ENCODE measurements around the gene SLU7.
A peak's percentile ranks its signal among the peaks of the same experiment; 100 is the strongest.
"Not testable (repeated sequence)": the region's sequence is repeated elsewhere in the genome, so short reads cannot be mapped to it uniquely, and the experiment has no call there.

Gene SLU7

DNA sequence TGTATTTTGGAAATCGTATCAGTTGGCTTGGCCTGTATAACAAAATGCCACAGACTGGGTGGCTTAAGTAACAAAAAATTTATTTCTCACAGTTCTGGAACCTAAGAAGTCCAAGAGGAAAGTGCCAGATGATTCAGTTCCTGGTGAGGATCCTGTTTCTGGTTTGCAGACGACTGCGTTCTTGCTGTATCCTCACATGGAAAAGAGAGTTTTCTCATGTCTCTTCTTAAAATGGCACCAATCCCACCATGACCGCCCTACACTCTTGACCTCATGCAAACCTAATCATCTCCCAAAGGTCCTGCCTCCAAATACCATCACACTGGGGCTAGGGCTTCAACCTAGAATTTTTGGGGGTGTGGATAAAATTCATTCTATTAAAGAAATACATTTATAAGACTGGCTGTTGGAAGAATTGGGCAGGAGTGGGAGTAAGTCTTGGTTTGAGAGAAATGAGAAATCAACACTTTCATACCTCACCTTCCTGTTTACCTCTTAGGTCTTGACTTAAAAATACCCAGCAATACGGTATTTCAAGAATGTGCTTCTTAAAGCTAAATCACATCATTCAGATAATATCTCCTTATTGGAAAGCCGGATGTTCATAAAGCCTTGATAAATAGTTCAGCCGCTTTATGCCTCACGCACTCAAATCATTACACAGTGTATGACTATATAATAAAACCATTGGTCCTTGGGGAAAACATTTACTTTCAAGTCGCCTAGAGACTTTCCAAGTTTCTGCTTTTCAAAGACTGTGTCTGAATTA lies 31.5 kb upstream of the SLU7 start:
- no peak for DNase-seq

DNA sequence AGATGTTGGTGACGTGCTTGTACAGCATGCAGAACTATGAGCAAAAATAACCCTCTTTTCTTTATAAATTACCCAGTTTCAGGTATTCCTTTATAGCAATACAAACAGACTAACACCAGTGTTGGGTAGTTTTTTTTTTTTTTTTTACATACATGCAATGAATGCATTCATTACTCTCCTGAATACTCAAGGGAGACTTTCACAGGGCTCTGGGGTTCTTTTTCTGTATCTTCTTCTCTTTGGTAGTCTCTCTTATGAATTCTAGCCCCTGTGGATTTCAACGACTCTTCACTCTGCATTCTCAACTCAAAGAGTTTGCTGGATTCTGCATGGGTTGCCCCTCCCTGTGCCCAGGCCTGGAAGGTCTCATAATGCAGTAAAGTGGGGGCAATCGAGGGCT lies 30.6 kb upstream of the SLU7 start:
- DNase-seq: no peak

DNA sequence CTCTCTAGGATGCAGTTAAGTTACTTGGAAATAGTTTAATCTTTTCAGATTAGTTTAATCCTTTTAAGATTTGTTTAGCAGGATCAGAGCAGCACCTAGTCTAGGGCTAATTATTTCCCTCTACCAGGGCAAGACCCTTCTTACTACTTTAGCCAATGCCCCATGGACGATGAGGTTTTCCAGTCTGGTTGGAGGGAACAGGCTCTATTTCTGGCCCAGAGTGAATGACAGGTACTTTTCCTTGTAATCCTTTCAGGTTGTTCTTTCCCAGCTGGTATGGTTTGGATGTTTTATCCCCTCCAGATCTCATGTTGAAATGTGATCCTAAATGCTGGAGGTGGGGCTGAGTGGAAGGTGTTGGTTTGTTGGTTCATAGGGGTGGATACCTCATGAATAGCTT lies 30.0 kb upstream of the SLU7 start:
- no peak for DNase-seq

DNA sequence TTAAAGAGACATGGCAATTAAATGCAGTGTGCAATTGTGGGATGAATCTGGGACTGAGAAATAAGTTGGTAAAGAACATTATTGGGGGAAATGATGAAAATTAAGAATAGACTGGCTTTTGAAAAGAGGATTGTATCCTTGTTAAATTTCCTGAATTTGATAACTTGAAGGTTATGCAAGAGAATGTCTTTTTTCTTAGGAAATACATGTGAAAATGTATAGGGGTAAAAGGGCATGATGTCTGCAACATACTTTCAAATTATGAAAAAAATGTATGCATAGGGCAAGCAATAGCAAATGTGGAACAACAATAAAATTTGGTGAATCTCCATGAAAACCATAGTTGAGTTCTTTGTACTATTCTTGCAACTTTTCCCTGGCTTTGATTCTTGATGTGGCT lies 26.9 kb upstream of the SLU7 start:
- no peak for DNase-seq

DNA sequence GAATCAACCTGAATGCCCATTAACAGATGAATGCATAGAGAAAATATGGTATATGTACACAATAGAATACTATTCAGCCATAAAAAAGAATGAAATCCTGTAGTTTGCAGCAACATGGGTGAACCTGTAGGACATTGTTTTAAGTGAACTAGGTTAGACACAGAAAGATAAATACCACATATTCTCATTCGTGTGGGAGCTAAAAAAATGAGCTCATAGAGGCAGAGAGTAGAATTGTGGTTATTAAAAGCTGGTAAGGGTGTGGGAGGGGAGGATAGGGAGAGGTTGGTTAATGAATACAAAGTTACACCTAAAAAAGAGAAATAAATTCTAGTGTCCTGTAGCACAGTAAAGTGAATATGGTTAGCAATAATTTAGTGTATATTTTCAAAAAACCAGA lies 26.3 kb upstream of the SLU7 start:
- no peak for DNase-seq

DNA sequence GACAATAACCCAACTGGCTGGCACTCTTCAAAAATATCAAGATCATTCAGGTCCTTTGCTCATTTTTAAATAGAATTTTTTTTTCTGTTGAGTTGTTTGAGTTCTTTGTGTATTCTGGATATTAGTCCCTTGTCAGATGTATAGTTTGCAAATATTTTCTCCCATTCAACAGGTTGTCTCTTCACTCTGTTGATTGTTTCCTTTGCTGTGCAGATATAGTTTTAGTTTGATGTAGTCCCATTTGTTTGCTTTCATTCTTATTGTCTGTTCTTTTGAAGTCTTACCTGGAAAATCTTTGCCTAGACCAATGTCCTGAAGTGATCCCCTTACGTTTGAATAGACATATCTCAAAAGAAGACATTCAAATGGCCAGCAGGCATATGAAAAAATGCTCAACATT lies 25.5 kb upstream of the SLU7 start:
- DNase-seq: no peak

DNA sequence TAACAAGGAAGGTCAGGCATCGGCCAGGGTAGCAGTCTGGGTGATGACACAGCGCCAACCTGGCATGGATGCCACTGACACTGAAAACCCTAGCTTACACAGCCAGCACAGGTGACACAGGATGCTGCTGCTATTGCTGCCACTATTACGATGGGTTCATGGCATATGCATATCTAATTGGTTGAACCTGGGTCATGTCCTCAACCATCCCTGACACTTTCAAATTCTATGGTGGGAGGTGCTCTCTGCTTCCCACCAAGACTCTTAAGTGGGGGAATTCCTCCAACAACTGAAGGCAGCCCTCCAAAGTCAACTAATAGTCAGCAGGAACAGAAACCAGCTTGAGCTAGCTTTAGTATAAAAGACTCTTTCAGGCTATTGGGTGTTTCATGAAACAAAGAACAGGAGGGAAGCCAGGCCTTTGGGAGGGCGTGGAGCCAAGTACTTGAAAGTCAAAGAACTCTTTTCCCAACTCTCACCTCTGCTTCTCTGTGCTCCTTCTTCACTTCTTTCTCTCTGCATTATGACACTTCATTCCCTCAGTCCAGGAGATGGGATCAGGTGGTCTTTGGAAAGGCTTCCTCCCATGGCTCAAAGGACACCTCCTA lies 24.0 kb upstream of the SLU7 start:
- no peak for DNase-seq

DNA sequence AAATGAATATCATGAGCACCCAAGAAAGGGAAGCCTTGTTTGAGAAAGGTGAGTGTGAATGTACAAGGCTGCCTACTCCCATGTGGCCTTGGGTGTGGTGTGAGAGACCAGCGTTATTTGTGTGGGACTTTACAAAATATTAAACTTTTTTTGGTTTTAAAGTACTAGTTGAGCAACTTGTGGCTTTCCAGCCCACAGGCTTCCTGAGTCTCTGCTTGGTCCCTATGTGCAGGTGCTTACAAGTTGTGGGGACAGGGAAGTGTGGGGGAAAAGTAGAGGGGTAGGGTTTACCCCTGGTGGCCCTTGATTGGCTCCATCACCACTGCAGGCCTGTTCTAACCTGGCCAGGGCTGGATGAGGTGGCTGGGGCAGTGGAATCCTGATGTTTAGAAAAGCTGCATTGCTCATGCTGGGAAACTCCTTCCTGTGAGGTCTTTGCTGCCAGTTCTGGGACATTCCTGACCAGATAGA lies 22.5 kb upstream of the SLU7 start:
- no peak for DNase-seq

DNA sequence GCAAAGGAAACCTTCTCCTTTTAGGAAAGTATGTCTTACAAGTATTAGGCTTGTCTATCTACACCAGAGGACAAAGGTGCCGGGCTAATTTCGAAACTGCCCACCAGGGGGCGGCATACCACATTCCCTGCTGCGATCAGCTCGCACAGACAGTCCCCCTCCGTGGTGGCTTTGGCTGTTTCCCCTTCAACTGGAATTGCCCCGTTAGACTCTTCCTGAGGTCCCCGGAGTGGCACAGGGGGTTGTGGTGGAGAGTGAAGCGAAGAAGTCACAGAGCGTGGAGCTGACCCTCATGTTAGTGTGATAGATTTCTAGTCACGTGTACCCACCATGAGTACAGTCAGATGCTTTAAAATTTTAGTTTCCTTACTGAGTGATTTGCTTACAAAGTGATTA lies 20.3 kb upstream of the SLU7 start:
- peak; percentile 89 for DNase-seq

DNA sequence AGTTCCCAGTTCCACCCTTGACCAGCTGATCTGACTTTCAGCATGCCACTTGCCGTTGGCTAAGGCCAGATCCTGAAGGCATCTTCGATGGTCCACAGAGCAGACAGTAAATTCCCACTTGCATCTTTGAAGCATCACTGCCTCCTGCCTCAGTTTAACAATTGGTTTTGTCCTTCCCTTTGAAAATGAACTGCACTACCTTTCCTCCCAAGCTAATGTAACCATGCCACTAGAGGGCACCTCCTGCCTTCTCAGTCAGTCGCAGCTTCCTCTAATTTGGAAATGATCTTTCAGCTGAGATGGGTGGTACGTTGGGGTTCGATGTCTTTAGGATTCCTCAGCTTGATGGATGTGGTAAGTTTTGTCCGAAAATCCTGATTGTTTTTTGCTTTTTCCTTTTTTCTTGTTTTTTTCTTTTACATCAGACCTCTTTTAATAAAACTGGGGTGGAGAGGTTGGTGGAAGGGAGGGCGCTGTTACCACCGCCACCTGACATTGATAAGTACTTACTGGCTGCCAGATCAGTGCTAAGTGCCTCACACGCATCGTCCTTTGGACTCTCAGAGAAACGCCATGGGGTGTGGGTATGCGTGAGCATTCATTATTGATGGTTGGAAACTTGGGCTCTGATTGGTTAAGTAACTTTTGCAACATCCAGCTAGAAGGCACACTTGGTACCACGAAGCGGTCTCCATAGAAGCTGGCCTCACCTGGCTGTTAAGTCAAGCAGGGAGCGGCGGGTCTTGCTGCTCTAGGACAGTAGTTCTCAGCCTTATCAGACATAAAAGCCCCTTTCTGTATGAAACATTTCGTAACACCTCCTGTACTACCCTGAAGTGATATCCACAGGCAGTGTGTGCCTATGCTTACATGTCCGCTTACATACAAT lies 19.7 kb upstream of the SLU7 start:
- DNase-seq: peak; percentile 31

DNA sequence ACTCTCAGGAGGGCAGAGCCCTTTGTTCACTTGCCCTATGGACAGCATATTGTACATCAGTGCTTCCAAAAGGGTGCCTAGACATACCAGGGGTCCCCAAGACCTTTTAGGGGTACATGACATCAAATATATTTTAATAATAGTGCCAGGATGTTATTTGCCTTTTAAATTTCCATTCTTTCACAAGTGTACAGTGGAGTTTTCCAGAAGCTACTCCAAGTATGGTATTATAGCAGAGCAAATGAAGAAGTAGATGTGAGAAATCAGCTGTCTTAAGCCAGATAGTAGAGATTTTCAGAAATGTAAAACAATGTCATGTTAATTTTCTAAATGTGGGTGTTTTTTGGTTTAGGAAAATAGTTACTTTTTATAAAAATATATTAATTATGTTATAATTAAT lies 18.4 kb upstream of the SLU7 start:
- no peak for DNase-seq

DNA sequence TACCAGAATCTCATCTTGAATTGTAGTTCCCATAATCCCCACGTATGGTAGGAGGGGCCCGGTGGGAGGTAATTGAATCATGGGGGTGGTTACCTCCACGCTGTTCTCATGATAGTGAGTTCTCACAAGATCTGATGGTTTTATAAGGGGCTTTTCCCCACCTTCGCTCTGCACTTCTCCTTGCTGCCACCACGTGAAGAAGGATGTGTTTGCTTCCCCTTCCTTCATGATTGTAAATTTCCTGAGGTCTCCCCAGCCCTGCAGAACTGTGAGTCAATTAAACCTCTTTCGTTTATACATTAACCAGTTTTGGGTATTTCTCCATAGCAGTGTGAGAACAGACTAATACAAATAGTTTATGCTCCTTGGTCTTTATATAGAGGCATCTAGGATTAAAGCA lies 17.8 kb upstream of the SLU7 start:
- not testable (repeated sequence) for DNase-seq

DNA sequence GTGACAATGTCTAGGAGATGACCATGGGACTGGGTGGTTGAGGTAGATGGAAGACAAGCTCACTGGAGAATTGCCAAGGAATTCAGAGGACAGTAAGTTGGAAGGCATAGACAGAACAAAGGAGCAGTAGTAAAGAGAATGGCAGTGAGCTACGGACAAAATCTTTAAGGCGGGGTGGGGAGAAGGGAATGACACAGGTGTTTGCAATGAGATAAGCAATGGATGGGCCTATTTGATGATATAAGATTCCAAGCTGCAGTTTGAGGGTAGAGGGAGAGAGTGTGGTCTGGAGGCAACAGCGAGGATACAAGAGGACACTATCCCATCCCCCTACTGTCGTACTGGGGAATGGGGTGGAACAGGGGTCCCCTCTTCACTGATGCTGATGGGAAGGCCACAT lies 17.1 kb upstream of the SLU7 start:
- no peak for DNase-seq

DNA sequence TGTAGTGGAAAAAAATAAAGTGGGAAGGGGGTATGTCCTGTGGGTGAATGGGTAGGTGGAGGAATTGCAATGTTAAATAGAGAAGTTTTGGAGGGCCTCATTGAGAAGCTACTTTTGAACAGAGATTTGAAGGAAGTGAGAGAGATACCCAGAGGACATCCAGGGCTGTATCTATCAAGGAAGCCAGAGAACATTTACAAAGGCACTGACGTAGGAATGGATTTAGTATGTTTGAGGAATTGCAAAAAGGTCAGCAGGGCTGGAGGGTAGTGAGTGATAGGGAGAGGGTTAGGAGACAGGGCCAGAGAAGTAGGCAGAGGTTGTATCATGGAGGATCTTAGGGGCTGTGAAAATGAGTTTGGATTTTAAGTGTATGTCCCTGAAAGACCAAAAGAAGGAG lies 16.7 kb upstream of the SLU7 start:
- DNase-seq: no peak

DNA sequence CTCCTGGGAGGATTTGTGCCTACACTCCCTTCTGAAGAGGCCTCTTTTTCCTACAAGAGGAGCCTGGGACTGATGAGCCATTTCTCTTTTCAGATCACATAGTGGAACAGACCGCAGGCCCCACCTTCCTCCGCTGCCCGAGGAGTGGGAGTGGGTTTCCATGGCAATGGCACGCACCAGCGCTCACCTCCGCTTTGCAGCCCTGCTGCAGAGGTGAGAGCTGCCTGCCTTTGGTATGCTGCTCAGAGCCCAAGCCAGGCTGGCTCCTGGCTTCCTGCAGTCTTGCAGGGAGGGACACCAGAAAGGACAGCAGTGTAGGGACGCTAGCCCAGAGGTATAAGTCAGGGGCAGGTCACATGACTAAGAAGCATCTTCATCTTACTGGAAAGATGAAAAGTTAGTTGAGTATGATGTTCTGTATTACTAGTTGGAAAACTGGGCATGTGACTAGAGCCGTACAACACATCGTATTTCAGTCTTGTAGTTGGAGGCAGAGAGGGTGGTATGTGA lies 15.2 kb upstream of the SLU7 start:
- DNase-seq: peak; percentile 72

DNA sequence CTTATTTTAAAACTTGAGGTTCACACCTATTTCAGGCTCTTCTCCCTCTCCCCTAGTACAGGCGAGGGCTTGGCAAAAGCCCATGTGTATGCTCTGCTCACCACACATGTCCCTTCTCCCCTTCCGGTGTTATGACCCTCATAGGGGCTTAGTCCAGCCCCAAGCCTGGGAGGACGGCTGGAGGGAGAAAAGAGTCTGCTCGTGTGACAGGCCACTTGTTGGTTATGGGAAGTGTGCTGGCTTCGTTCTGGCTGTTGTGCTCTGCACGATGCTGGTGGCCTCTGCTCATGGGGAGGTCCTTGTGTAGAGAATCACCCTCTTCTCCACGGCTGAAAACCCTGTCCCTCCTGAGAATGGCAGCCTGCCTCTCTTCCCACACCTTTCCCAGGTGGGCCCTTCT lies 13.9 kb upstream of the SLU7 start:
- DNase-seq: no peak

DNA sequence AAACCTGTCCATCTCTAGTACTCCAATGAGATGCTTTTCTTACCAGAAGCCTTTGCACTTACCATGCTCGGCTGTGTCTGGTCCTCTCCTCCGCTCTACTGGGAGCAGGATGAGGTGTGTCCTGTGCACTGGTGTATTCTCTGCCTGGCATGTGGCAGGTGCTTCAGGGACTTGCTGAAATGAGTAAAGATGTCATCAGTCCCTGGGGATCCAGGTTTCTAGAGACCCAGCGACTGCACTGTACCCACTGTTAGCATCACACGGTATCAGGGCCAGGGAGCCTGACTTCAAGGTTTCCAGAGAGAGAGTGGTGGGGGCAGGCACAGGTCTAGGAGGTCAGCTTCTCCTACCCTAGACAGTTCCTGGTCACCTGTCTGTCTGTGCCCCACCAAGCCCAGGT lies 13.3 kb upstream of the SLU7 start:
- no peak for DNase-seq

DNA sequence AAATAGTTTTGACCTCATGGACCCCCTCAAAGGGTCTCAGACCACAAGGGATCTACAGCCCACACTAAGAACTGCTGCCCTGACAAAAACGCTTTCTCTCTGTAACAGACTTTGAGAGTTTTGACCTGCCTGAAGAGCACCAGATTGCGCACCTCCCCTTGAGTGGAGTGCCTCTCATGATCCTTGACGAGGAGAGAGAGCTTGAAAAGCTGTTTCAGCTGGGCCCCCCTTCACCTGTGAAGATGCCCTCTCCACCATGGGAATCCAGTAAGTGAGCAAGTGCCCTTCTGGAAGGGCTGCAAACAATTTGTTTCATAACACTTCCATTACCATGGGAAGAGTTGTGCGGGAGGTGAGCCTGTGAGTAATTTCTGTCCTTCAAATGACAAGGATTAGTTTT lies 8.7 kb upstream of the SLU7 start:
- no peak for DNase-seq

DNA sequence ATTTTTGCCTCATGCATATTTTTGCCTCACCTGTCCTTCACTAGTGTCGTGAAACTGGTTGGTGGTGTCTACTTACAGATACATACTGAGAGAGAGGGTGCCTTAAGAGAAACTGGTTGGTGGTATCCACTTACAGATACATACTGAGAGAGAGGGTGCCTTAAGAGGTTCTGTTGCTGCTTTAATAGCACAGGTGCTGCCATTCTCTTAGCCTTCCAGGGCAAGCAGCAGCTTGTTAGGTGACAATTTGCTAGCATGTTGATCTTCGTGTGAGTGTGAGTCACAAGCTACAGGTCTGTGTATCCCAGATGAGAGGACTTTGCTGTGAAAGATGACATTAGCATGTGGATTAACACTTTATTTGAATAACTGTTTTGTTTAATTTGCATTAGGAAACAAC lies 4.2 kb upstream of the SLU7 start:
- no peak for DNase-seq

DNA sequence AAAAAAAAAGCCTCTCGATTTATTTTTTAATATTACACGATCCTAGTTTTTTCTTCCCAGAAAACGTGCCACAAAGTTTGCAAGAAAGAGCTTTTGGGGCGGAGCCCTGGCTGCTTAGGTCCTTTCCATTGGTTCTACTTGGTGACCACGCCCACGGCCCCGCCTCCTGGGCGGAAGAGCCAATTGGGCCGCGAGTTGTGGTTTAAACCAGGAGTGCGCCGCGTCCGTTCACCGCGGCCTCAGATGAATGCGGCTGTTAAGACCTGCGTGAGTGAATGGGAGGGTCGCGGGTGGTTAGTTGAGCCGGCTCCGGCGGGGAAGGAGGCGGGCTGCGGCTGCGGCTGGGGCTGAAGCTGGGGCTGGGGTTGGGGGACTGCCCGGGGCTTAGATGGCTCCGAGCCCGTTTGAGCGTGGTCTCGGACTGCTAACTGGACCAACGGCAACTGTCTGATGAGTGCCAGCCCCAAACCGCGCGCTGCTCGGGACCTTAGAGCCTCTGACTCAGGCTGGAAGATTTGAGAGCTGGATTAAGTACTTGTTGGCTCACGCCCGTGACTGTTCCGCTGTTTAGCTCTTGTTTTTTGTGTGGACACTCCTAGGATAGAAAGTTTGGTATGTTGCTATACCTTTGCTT lies 2.9 kb upstream of the SLU7 start, which contains the start of gene PTTG1:
Gene PTTG1 (plus strand): TSS at position 231 of the 634 bp plus-strand sequence. CDS start 458 bp downstream, outside the sequence.
- peak; percentile 98 for DNase-seq

DNA sequence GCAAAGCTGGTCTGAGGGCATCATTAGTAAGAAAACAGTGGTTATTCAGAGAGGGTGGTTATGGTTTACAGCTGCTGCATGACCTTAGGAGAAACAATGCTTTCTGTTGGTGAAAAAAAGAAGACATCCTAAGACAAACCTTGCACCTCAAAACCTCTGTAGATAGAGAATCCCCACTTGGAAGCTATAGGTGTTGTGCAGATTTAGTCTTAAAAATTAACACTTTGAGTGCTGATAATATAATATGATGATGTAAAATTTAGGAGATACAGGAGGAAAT lies 1.4 kb upstream of the SLU7 start:
- no peak for DNase-seq

DNA sequence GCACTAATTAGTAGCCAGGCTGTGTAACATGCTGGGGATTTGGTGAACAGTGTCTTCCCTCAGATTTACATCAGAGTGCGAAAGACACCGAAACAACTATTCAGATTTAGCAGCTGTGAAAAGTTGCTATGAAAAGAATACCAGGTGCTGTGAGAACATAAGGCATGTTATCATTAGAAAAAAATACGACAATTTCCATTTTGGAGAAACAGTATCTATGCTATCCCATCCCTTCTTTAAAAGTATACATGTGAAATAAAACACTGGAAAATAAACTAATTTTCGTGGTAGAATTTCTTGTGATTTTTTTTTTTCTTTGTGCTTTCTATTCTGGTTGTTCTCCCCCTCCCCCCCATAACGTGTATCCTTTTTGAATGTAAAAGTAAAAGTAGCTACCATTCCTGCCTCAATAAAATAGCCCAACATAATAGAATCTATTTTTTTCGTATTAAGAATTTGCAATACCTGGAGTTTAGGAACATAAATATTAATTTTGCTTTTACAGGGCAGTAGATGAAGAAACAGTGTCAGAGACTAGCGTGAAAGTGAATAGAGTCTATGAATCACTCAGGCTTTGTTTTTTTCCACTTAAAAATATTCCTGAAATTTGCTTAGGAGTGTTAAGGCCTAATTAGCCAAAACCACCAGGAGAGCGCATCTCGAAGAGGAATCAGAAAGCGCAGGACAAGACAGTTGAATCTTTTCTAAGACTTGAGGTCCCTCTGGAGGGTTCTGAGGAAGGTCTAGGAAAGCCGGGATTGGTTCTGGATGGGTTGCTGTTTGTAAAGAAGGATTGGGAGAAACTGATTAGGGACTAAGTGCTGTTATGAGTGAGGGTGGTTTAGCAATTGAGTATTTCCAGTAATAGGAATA lies 813 bp upstream of the SLU7 start:
- DNase-seq: no peak
